Neural cell (in vitro differentiated cells): ENCODE results near the gene FUCA2. TPM values are rescaled to one million over a fixed set of nuclear protein-coding genes. Genes with fewer than 3 reads are reported as not detected.

ENCODE experiments used
- H2AFZ ChIP-seq: fragments of 200-600, 300-800 bp; sonication (generic), shearing (Covaris generic); 2 replicates; pipeline ENCODE4 v1.6.0; 2014; ENCODE audit warnings: low read depth, mild to moderate bottlenecking, antibody characterized with exemption, low read length, moderate library complexity
- H3F3A ChIP-seq: fragments of 200-600 bp; shearing (Covaris generic); 2 replicates; pipeline ENCODE4 v1.6.1; 2016; ENCODE audit warnings: mild to moderate bottlenecking, moderate library complexity, mixed read lengths, antibody characterized with exemption, low read length; ENCODE audit not compliant: insufficient read depth, poor library complexity, severe bottlenecking
- H3K27ac ChIP-seq: fragments of 200-600, 300-800 bp; sonication (generic), shearing (Covaris generic); 2 replicates; pipeline ENCODE4 v1.5.1; 2014; ENCODE audit warnings: mild to moderate bottlenecking, low read length, moderate library complexity
- H3K27me3 ChIP-seq: fragments of 300-800, 200-600 bp; sonication (generic), shearing (Covaris generic); 2 replicates; pipeline ENCODE4 v1.6.0; 2014; ENCODE audit warnings: mild to moderate bottlenecking, low read depth, low read length, moderate library complexity; ENCODE audit not compliant: insufficient read depth
- H3K36me3 ChIP-seq: fragments of 300-800, 200-600 bp; sonication (generic), shearing (Covaris generic); 2 replicates; pipeline ENCODE4 v1.5.1; 2014; ENCODE audit warnings: mild to moderate bottlenecking, antibody characterized with exemption, low read length, moderate library complexity; ENCODE audit not compliant: insufficient read depth
- H3K4me2 ChIP-seq: fragments of 300-800, 200-600 bp; sonication (generic), shearing (Covaris generic); 2 replicates; pipeline ENCODE4 v1.6.0; 2014; ENCODE audit warnings: mild to moderate bottlenecking, low read length
- H3K4me3 ChIP-seq: fragments of 300-800, 200-600 bp; sonication (generic), shearing (Covaris generic); 2 replicates; pipeline ENCODE4 v1.5.1; 2014; ENCODE audit warnings: mild to moderate bottlenecking, low read length, moderate library complexity
- H3K79me2 ChIP-seq: fragments of 200-600 bp; shearing (Covaris generic); replicated peaks from 2 replicates; pipeline ENCODE4 v1.6.0; 2014; ENCODE audit warnings: mild to moderate bottlenecking, low read length, moderate library complexity; ENCODE audit not compliant: insufficient read depth
- H3K9ac ChIP-seq: fragments of 300-800, 200-600 bp; sonication (generic), shearing (Covaris generic); 2 replicates; pipeline ENCODE4 v1.6.1; 2016; ENCODE audit warnings: mild to moderate bottlenecking, low read length, mixed read lengths
- H3K9me2 ChIP-seq: fragments of 200-600 bp; shearing (Covaris generic); 2 replicates; pipeline ENCODE4 v1.6.1; 2016; ENCODE audit warnings: mild to moderate bottlenecking, low read length, mixed read lengths; ENCODE audit not compliant: insufficient read depth
- H3K9me3 ChIP-seq: fragments of 200-600, 300-800 bp; sonication (generic), shearing (Covaris generic); 2 replicates; pipeline ENCODE4 v1.6.1; 2016; ENCODE audit warnings: mild to moderate bottlenecking, mixed run types, low read length, moderate library complexity, mixed read lengths
- H4K20me1 ChIP-seq: fragments of 200-600 bp; shearing (Covaris generic); 2 replicates; pipeline ENCODE4 v1.6.1; 2016; ENCODE audit warnings: mild to moderate bottlenecking, mixed run types; ENCODE audit not compliant: insufficient read depth
- CTCF ChIP-seq: fragments of 450-650 bp; IDR thresholded peaks from 2 replicates; pipeline ENCODE4 v1.5.1; 2014; ENCODE audit warnings: antibody characterized with exemption, mild to moderate bottlenecking, moderate library complexity; ENCODE audit not compliant: poor library complexity, severe bottlenecking
- EP300 ChIP-seq: fragments of 450-650 bp; conservative IDR thresholded peaks from 2 replicates; pipeline ENCODE4 v1.6.1; 2014; ENCODE audit warnings: antibody characterized with exemption, mild to moderate bottlenecking, moderate library complexity; ENCODE audit not compliant: poor library complexity, severe bottlenecking
- EZH2 ChIP-seq: fragments of 200-600, 300-800 bp; shearing (Covaris generic), sonication (generic); IDR thresholded peaks from 2 replicates; pipeline ENCODE4 v1.6.1; 2014; ENCODE audit warnings: antibody characterized with exemption, low read length, borderline replicate concordance, mild to moderate bottlenecking; ENCODE audit not compliant: insufficient read depth, poor library complexity, severe bottlenecking
- MXI1 ChIP-seq: fragments of 450-650 bp; conservative IDR thresholded peaks from 2 replicates; pipeline ENCODE4 v1.6.1; 2014; ENCODE audit warnings: antibody characterized with exemption, mild to moderate bottlenecking; ENCODE audit not compliant: poor library complexity, severe bottlenecking
- POLR2AphosphoS5 ChIP-seq: IDR thresholded peaks from 2 replicates; pipeline ENCODE4 v1.6.1; 2012
- RAD21 ChIP-seq: fragments of 450-650 bp; conservative IDR thresholded peaks from 2 replicates; pipeline ENCODE4 v1.6.1; 2014; ENCODE audit warnings: antibody characterized with exemption, mild to moderate bottlenecking, moderate library complexity
- SMC3 ChIP-seq: fragments of 450-650 bp; conservative IDR thresholded peaks from 2 replicates; pipeline ENCODE4 v1.6.1; 2014; ENCODE audit warnings: antibody characterized with exemption, mild to moderate bottlenecking, moderate library complexity; ENCODE audit not compliant: poor library complexity
- TAF1 ChIP-seq: IDR thresholded peaks from 2 replicates; pipeline ENCODE4 v1.6.1; 2012; ENCODE audit warnings: low read depth
- polyA plus RNA-seq: library from polyadenylated mRNA; depleted of rRNA; stranded (reverse); fragments of >200 nt; gene quantifications from 2 replicates; pipeline ENCODE4 v1.2.3, GENCODE V29; 2014
- TF ChIP-seq, protein P1 (sequence below): IDR thresholded peaks from 2 replicates; pipeline ENCODE4 v1.6.1; 2012; ENCODE audit warnings: borderline replicate concordance

The FUCA2 gene
- polyA plus RNA-seq, 1 donor from 2014 or later: 6.0 TPM

- Histone ChIP-seq H3K27ac (no peak overlapping the region), H3K36me3 (no peaks in the 10 kb centered on the region), H2AFZ (no peak overlapping the region), H3K9ac (no peak overlapping the region), H3K4me3 (no peak overlapping the region), H3K4me2 (no peak overlapping the region), H3K9me3 (no peaks in the 10 kb centered on the region), H3F3A (no peaks in the 10 kb centered on the region), H3K9me2 (no peaks in the 10 kb centered on the region), H4K20me1 (no peaks in the 10 kb centered on the region), H3K79me2 (no peaks in the 10 kb centered on the region), H3K27me3 (no peaks in the 10 kb centered on the region)
- TF ChIP-seq RAD21 (no peak), EP300 (no peak), EZH2 (no peak), POLR2AphosphoS5 (no peak), MXI1 (no peak), SMC3 (no peak), CTCF (no peak), TAF1 (no peak)
- TF ChIP-seq, protein P1, sequence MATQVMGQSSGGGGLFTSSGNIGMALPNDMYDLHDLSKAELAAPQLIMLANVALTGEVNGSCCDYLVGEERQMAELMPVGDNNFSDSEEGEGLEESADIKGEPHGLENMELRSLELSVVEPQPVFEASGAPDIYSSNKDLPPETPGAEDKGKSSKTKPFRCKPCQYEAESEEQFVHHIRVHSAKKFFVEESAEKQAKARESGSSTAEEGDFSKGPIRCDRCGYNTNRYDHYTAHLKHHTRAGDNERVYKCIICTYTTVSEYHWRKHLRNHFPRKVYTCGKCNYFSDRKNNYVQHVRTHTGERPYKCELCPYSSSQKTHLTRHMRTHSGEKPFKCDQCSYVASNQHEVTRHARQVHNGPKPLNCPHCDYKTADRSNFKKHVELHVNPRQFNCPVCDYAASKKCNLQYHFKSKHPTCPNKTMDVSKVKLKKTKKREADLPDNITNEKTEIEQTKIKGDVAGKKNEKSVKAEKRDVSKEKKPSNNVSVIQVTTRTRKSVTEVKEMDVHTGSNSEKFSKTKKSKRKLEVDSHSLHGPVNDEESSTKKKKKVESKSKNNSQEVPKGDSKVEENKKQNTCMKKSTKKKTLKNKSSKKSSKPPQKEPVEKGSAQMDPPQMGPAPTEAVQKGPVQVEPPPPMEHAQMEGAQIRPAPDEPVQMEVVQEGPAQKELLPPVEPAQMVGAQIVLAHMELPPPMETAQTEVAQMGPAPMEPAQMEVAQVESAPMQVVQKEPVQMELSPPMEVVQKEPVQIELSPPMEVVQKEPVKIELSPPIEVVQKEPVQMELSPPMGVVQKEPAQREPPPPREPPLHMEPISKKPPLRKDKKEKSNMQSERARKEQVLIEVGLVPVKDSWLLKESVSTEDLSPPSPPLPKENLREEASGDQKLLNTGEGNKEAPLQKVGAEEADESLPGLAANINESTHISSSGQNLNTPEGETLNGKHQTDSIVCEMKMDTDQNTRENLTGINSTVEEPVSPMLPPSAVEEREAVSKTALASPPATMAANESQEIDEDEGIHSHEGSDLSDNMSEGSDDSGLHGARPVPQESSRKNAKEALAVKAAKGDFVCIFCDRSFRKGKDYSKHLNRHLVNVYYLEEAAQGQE: no peak
These were observed 6.0 kb downstream of the FUCA2 start for GRCh38 chr6:143505537-143505936.

- H3K4me3 ChIP-seq: no peak overlapping the region
- H4K20me1 ChIP-seq: no peaks in the 10 kb centered on the region
- TF ChIP-seq POLR2AphosphoS5: no peak
- TF ChIP-seq EZH2: no peak
- TF ChIP-seq RAD21: no peak
- no peak for TF ChIP-seq MXI1
- no peak for TF ChIP-seq SMC3
- no peak for TF ChIP-seq TAF1
- no peak for TF ChIP-seq CTCF
- no peak for TF ChIP-seq EP300
- TF ChIP-seq, protein P1: no peak
- no peaks in the 10 kb centered on the region for H3K9me3 ChIP-seq
- H3K27ac ChIP-seq: no peak overlapping the region
- H3K27me3 ChIP-seq: no peaks in the 10 kb centered on the region
- H3F3A ChIP-seq: no peaks in the 10 kb centered on the region
- H3K4me2 ChIP-seq: no peak overlapping the region
- H3K9ac ChIP-seq: no peak overlapping the region
- no peaks in the 10 kb centered on the region for H3K79me2 ChIP-seq
- H2AFZ ChIP-seq: no peak overlapping the region
- H3K9me2 ChIP-seq: no peaks in the 10 kb centered on the region
- H3K36me3 ChIP-seq: no peaks in the 10 kb centered on the region
These were observed 6.4 kb downstream of the FUCA2 start for GRCh38 chr6:143505111-143505510.
